Neural crest cell (in vitro differentiated cells): ENCODE measurements around the gene VASH1. TPM values are rescaled to one million over a fixed set of nuclear protein-coding genes. Genes with fewer than 3 reads are reported as not detected.

Source experiments
- DNase-seq: peaks from one replicate; pipeline ENCODE4 v3.0.0; 2021; ENCODE audit warnings: low read depth, mixed read lengths, low spot score
- H3K27ac Mint-ChIP-seq: one replicate; pipeline ENCODE4 v1.8.0; 2021; ENCODE audit warnings: mild to moderate bottlenecking, mixed read lengths; ENCODE audit not compliant: unreplicated experiment
- H3K27me3 Mint-ChIP-seq: 2 replicates; pipeline ENCODE4 v1.8.0; 2021; ENCODE audit warnings: low read depth, mild to moderate bottlenecking, mixed read lengths
- H3K36me3 Mint-ChIP-seq: 2 replicates; pipeline ENCODE4 v1.8.0; 2021; ENCODE audit warnings: low read depth, mild to moderate bottlenecking, mixed read lengths
- H3K4me1 Mint-ChIP-seq: 2 replicates; pipeline ENCODE4 v1.8.0; 2021; ENCODE audit warnings: mixed read lengths
- H3K4me3 Mint-ChIP-seq: one replicate; pipeline ENCODE4 v1.8.0; 2021; ENCODE audit warnings: mild to moderate bottlenecking, mixed read lengths
- H3K9me3 Mint-ChIP-seq: 2 replicates; pipeline ENCODE4 v1.8.0; 2021; ENCODE audit warnings: mixed read lengths
- CTCF ChIP-seq: fragments of 200-600 bp; sonication (generic); conservative IDR thresholded peaks from 2 replicates; pipeline ENCODE4 v1.5.0; 2021; ENCODE audit warnings: antibody characterized with exemption, mild to moderate bottlenecking
- total RNA-seq: library from RNA; stranded (reverse); gene quantifications from 2 replicates; pipeline ENCODE4 v1.2.1, GENCODE V29; 2021

VASH1 gene
- total RNA-seq, 1 donor from 2014 or later: 72.0 TPM

DNA sequence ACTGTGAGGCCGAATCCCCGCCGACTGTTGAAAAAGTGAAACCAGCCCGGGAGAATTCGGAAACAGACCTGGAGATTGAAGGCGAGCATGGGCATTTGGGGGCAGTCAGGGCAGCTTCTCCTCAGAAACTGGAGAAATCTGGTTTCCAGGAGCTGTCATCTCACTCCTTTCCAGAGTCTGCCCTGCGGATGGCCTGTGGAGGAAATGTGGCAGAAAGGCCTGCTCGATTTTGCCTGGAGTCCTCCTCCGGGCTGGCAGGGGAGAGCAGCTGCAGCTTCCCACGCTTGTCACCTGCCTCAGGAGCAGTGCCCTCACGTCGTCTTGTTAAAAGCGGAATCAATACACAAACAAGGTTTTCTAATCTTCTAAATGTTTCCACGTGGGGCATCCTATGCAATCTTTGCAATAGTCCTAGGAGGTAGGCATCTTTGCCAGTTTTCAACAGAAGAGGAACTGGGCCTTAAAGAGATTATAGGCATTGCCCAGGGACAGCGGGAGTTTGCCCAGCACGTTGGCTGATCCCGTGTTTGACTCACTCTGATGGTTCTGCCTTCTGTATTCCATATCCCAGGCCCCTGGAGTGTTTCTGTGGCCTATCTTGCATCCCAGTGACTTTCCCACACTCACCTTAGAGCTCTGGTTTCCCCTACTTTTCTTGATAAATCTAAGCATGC, 67.2 kb downstream of the VASH1 start:
- no peaks in the 10 kb centered on the region for H3K9me3 Mint-ChIP-seq
- peak overlapping the region; percentile 53 for H3K27ac Mint-ChIP-seq
- H3K4me1 Mint-ChIP-seq: peaks cover 49% of the 10 kb centered on the region
- TF ChIP-seq CTCF: no peak
- no peak for DNase-seq
- no peaks in the 10 kb centered on the region for H3K36me3 Mint-ChIP-seq
- H3K27me3 Mint-ChIP-seq: no peaks in the 10 kb centered on the region
- peak overlapping the region; percentile 55 for H3K4me3 Mint-ChIP-seq

GRCh38 chr14:76829013-76829365, 67.7 kb downstream of the VASH1 start:
- no peak for DNase-seq
- peaks cover 52% of the 10 kb centered on the region for H3K4me1 Mint-ChIP-seq
- H3K27me3 Mint-ChIP-seq: no peaks in the 10 kb centered on the region
- no peaks in the 10 kb centered on the region for H3K9me3 Mint-ChIP-seq
- no peak for TF ChIP-seq CTCF
- H3K36me3 Mint-ChIP-seq: no peaks in the 10 kb centered on the region
- peak overlapping the region; percentile 55 for H3K4me3 Mint-ChIP-seq
- H3K27ac Mint-ChIP-seq: peak overlapping the region; percentile 7

DNA sequence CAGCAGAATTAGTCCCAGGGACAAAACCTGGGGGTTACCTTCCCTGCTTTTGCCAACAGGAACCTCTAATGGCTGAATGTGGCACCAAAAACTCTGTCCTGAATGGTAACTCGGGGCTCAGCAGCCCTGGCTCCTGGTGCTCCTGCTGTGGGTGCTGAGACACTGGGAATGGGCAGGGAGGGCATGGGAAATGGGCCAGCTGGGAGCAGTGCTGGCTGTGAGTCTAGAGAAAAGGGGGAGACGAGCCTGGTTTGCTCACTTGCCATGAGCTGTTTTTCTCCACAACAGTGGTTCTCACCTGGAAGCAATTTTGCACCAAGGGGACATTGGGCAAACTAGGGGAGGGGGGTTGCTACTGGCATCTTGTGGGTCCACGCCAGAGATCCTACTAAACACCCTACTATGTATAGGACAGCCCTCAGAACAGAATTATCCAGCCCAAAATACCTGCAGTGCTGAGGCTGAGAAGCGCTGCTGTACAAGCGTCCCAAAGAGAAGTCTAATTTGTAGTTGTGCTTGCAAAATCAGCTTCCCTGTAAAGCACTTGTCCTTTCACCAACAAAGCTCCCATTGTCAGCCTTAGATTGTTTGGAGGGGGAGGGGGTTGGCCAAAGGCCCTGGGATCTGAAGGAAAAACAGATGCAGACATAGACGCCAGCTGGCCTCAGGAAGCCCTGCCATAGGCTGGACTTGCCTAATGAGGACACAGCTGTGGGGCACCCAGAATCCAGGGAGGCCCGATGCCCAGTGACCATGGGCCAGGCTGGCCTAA, 68.6 kb downstream of the VASH1 start:
- Mint-ChIP-seq H3K27me3 (no peaks in the 10 kb centered on the region), H3K4me3 (peak overlapping the region; percentile 59), H3K4me1 (peaks cover 60% of the 10 kb centered on the region), H3K9me3 (no peaks in the 10 kb centered on the region), H3K36me3 (no peaks in the 10 kb centered on the region), H3K27ac (peak overlapping the region; percentile 77)
- DNase-seq: peak; percentile 45
- TF ChIP-seq CTCF: no peak

DNA sequence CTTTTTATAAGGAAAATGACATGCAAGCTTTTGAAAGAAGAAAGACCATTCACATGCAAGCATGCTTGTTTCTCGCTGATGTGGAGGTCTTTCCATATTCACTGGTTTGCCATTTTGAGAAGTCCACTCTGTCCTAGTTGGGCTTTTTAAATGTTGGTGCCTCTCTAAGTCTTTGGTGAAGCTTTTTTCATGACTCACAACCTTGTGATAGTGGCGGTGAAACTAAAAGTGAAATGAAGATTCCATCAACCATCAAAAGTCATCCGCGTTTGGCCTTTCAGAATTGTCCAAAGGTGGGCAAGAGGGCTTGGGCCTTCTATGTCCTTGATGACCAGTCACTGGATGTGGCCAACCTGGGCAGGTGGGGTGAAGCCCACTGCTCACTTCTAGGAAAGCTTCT, 69.3 kb downstream of the VASH1 start:
- Mint-ChIP-seq H3K27me3 (no peaks in the 10 kb centered on the region), H3K9me3 (no peaks in the 10 kb centered on the region), H3K36me3 (no peaks in the 10 kb centered on the region), H3K4me3 (no peak overlapping the region), H3K27ac (no peak overlapping the region), H3K4me1 (peaks cover 60% of the 10 kb centered on the region)
- DNase-seq: no peak
- TF ChIP-seq CTCF: no peak

DNA sequence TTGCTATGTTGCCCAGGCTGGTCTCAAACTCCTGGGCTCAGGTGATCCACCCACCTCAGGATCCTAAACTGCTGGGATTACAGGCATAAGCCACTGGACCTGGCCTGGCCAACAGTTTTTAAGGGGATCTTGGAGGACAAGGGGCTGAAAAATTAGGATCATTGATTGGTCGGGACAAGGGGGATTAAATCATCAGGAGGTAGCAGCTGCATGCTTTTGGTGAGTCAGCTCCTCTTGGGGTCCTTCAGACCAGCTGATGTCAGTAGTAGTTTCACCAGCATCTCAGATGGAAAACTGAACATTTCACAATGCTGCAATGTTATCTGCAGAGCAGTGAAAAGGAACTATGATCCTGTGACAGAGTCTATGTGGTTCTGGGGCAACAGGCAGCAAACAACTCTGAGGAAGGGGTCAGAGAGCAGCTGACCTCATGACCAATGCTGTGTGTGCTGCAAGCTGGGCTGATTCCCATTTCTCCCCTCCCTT, 71.3 kb downstream of the VASH1 start:
- H3K27ac Mint-ChIP-seq: no peak overlapping the region
- H3K27me3 Mint-ChIP-seq: no peaks in the 10 kb centered on the region
- no peak for TF ChIP-seq CTCF
- no peak for DNase-seq
- H3K36me3 Mint-ChIP-seq: no peaks in the 10 kb centered on the region
- H3K9me3 Mint-ChIP-seq: no peaks in the 10 kb centered on the region
- peak overlapping the region; percentile 14 for H3K4me3 Mint-ChIP-seq
- peaks cover 64% of the 10 kb centered on the region for H3K4me1 Mint-ChIP-seq

Other genes with a start within 250 kb of the VASH1 start
- gene ANGEL1, start 51.4 kb downstream of the VASH1 start, total RNA-seq: 37.2 and 38.8 TPM in 2 replicates
- gene LRRC74A, start 64.9 kb downstream of the VASH1 start, total RNA-seq: not detected in 2 replicates